ENCODE measurements around the gene LRCH4.
A peak's percentile ranks its signal among the peaks of the same experiment; 100 is the strongest.

The LRCH4 gene

GRCh38 chr7:100604976-100605911, 19.3 kb upstream of the LRCH4 start:
- DNase-seq, result no peak

DNA sequence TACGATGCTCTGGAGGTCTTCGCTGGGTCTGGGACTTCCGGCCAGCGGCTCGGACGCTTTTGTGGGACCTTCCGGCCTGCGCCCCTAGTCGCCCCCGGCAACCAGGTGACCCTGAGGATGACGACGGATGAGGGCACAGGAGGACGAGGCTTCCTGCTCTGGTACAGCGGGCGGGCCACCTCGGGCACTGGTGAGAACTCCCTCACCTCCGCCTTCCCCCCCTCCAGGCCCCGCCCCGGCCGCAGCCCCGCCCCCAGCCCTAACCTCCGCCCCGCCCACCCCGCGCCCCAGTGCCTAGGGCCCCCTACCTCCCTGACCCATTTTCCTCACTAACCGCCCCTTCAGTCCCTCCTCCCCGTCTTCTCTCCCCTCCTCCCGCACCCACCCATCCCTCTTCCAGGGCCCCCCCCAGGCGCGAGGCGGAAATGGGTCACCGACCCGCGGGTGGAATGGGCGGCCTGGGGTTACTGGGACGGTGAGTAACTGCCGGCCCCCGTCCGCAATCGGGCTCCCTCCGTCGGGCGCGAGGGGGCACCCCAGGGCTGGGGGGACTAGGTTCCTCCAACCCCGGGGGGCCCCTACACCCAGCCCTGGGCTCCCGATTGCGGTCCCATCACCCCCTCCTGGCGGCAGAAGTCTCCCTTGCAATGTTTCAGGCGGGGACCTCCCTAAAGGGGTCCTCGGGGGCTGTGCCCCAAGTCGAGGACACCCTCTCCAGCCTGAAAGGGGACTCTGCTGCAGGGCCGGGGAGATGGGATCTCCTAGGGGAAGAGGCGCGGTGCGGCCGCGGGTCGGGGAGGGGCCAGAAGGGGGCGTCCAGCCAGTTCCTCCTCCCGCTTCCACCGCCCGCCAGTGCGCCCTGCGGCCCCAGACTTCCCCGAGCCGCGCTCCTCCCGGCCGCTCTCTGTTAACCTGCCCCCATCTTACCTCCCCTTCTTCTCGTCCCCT, 18.4 kb upstream of the LRCH4 start:
- DNase-seq, result peak; percentile 53

DNA sequence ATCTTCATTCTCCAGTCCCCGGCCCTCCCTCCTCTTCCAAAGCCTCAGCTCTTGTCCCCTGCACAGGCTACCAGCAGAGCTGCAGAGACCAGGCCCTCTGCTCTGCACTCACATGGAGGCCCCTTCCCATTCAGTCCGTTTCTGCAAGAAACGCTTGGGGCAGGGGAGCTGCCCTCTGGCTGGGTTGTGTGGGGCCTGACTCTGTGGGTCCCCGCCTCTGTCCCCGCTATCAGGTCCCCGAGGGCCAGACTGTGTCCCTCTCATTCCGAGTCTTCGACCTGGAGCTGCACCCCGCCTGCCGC, 17.7 kb upstream of the LRCH4 start:
- DNase-seq, result no peak

- DNase-seq, result no peak
These were observed 17.2 kb upstream of the LRCH4 start for GRCh38 chr7:100602889-100603725.

- DNase-seq, result no peak
These were observed 14.8 kb upstream of the LRCH4 start for GRCh38 chr7:100600730-100601038.

DNA sequence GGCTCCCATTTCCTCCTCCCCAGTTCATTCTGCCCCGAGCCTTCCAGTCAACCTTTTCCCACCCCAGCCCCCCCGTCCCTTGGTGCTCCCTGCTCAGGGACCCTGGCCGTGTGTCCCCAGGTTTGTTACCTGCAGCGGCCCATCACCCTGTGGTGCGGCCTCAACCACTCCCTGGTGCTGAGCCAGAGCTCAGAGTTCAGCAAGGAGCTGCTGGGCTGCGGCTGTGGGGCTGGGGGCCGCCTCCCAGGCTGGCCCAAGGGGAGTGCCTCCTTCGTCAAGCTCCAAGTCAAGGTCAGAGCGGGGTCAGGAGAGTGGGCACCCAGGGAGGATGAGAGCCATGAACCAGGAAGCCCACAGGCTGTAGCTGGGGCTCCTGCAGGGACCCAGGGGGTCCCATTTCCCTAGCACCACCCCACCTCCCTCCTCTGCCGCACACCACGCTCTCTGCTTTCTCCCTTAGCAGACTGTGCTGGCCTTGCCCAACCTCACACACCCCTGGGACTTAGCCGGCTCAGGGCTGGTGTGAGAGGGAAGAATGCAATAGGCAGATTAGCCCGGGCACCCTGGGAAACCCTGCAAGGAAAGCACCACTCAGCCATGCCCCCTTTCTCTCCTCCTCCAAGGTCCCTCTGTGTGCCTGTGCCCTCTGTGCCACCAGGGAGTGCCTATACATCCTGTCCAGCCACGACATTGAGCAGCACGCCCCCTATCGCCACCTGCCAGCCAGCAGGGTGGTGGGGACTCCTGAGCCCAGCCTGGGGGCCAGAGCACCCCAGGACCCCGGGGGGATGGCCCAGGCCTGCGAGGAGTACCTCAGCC, 14.2 kb upstream of the LRCH4 start:
- DNase-seq, result no peak

DNA sequence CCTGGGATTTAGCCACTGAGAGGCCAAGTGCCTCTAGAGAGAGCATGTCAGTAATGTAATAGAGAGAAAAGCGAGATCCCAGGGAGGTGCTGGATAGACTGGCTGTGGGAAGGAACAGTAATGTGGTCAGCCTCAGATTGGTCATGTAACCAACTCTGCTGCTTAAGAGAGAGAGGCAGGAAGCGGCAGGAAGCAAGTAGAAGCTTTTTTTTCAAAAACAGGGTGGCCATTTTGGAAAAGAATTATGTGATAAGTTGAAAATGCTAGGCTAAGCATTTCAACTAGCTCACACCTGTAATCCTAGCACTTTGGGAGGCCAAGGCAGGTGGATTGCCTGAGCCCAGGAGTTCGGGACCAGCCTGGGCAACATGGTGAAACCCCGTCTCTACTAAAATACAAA, 12.5 kb upstream of the LRCH4 start:
- no peak for DNase-seq

- DNase-seq, result no peak
These were observed 9.3 kb upstream of the LRCH4 start for GRCh38 chr7:100595188-100595587.

- DNase-seq, result no peak
These were observed 5.7 kb upstream of the LRCH4 start for GRCh38 chr7:100591596-100591995.

GRCh38 chr7:100590077-100590737, 4.3 kb upstream of the LRCH4 start:
- DNase-seq, result no peak

DNA sequence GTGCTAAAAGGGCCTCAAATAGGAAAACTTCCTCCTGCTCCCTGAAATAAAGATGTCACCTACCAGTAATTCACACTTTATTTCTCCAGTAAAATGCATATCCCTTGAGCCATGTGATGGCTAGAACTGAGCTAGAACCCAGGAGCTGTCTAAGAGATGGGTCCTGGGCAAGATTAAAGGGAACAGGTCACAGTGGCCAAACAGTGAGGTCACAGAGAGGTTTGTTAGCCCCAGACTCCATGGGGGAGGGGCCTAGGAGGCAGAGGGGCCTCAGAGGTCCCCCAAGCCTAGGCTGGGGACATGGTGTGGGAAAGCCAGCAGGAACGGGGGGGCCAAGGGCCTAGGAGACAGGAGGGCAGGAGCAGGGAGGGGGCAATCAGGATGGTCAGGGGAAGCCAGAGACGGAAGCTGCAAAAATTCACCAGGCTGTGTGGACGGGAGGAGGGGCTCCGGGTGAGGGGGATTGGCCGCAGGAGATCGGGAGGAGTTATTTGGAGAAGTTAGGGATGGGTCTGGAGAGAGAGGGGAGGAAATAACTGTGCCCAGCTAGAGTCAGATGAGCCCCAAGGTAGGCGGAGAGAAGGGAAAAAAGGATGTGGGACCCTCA, 3.5 kb upstream of the LRCH4 start:
- no peak for DNase-seq

DNA sequence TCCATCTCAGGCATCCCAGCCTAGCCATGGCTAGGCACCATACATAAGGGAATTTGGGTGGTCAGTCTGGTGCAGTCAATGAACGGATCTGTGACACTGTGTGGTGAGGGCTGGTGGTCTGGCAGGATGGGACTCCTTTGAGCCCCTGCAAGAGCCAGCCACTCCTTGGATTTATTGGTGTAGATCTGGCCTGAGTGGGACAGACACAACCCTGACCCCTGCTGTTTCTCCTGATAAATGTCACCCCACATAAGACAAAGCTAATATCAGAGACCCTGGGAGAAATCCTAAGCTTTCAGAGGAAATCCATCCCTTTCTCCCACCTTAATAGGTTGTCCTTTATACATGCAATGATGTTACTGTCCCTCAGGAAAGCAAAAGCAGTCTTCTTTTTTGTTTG, 2.5 kb upstream of the LRCH4 start:
- no peak for DNase-seq

- DNase-seq, result peak; percentile 98
These were observed 517 bp upstream of the LRCH4 start, which contains the start of gene FBXO24 for GRCh38 chr7:100586266-100587025. Gene FBXO24 (plus strand): TSS chr7:100586328. CDS start chr7:100586626, 298 bp downstream.

GRCh38 chr7:100584683-100585510, 1.0 kb downstream of the LRCH4 start:
- no peak for DNase-seq

DNA sequence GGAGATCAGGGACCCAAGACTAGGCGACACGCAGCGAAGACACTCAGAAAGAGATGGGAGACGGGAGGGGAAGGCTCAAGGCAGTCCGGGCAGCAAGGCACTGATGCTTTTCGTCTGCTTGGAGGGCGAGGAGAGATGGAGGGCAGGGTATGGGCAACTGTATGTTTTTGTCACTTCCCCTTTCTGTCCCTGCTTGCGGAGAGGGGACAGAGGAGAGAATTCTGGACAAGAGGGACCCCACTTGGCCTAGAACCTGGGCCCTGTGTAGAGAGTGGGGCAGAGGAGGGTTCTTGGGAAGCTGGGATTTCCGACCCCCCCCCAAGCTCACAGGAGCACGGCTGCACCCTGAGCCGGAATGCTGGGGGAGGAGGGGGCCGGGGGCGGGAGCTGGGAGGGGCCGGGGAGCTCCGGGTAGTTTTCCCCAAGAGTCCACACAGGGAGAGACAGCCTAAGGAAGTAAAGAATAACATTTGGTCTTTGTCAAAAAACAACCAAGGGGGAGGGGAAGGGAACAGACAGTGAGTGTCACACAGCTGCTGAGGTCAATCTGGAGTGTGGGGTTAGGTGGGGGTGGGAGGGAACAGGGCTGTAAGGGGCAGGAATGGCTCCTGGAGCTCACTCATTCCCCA, 1.8 kb downstream of the LRCH4 start:
- no peak for DNase-seq

- DNase-seq, result peak; percentile 38
These were observed 2.5 kb downstream of the LRCH4 start for GRCh38 chr7:100583132-100584053.

DNA sequence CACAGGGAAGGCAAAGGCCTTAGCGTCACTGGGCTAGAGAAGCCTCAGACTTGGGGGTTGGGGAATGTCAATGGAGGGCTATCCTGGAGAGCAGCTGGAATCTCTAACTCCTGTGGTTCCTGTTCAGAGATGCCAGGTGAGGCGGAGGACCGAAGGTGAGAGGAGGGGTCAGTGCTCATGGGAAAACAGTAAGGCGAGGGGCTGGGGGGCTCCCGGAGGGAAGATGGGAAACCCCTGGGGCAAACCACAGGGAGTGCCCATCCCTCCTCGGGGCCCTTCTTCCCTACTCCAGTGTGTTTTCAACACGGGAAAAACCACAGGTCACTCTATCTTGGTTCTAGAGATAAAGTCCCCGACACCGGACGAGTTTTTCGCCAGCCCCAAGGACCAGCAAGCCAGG, 3.3 kb downstream of the LRCH4 start:
- DNase-seq, result no peak
